Keratinocyte (primary cell): Measurements from ENCODE around the gene GRP. TPM values are rescaled to one million over a fixed set of nuclear protein-coding genes. Genes with fewer than 3 reads are reported as not detected.
A peak's percentile ranks its signal among the peaks of the same experiment; 100 is the strongest.

Experiments
- DNase-seq: peaks from one replicate; pipeline ENCODE4 v3.0.0-alpha.2; 2011; ENCODE audit warnings: low read depth, missing footprints, low spot score
- FAIRE-seq: peaks from 2 replicates; lab custom pipeline; 2011; peaks lifted over from hg19 to GRCh38; lab: Jason Lieb, UNC
- H2AFZ ChIP-seq: 2 replicates; pipeline ENCODE4 v1.6.0; 2012; ENCODE audit warnings: low read length, control low read depth, inconsistent platforms; ENCODE audit not compliant: control insufficient read depth
- H3K27ac ChIP-seq: 2 replicates; pipeline ENCODE4 v1.5.1; 2011; ENCODE audit warnings: low read length; ENCODE audit not compliant: control insufficient read depth, insufficient read depth
- H3K27me3 ChIP-seq: 3 replicates; pipeline ENCODE4 v1.6.0; 2011; ENCODE audit warnings: low read length; ENCODE audit not compliant: control insufficient read depth, insufficient read depth; ENCODE audit errors: extremely low read depth
- H3K36me3 ChIP-seq, 2 experiments: 2 replicates in 1 of 2; 3 replicates in 1 of 2; pipeline ENCODE4 v1.5.1; 2011; ENCODE audit warnings: low read length in 2 of 2, mild to moderate bottlenecking in 1 of 2; ENCODE audit not compliant: control insufficient read depth in 2 of 2, insufficient read depth in 2 of 2; ENCODE audit errors: extremely low read depth in 1 of 2
- H3K4me1 ChIP-seq: 3 replicates; pipeline ENCODE4 v1.5.1; 2011; ENCODE audit warnings: low read length; ENCODE audit not compliant: control insufficient read depth, insufficient read depth; ENCODE audit errors: extremely low read depth
- H3K4me2 ChIP-seq: 3 replicates; pipeline ENCODE4 v1.6.0; 2011; ENCODE audit warnings: low read depth, low read length; ENCODE audit not compliant: control insufficient read depth, insufficient read depth; ENCODE audit errors: extremely low read depth
- H3K4me3 ChIP-seq, 3 experiments: fragments of 200-600 bp in 1 of 3; sonication (generic) in 1 of 3; 2 replicates in 2 of 3; 3 replicates in 1 of 3; pipeline ENCODE4 v1.5.1; 2011 to 2016; ENCODE audit warnings: low read length in 3 of 3, mild to moderate bottlenecking in 3 of 3, control low read depth in 2 of 3, inconsistent platforms in 1 of 3, low read depth in 1 of 3, mixed read lengths in 1 of 3, mixed run types in 1 of 3, moderate library complexity in 1 of 3; ENCODE audit not compliant: control insufficient read depth in 2 of 3, insufficient read depth in 2 of 3; ENCODE audit errors: extremely low read depth in 1 of 3
- H3K79me2 ChIP-seq: 2 replicates; pipeline ENCODE4 v1.6.0; 2012; ENCODE audit warnings: low read length; ENCODE audit not compliant: control insufficient read depth, insufficient read depth
- H3K9ac ChIP-seq: 3 replicates; pipeline ENCODE4 v1.6.0; 2011; ENCODE audit warnings: low read length; ENCODE audit not compliant: control insufficient read depth, insufficient read depth; ENCODE audit errors: extremely low read depth
- H3K9me1 ChIP-seq: 3 replicates; pipeline ENCODE4 v1.6.0; 2011; ENCODE audit warnings: low read length; ENCODE audit not compliant: control insufficient read depth, insufficient read depth; ENCODE audit errors: extremely low read depth
- H3K9me3 ChIP-seq: 2 replicates; pipeline ENCODE4 v1.5.1; 2012; ENCODE audit warnings: low read depth, low read length; ENCODE audit not compliant: control insufficient read depth
- H4K20me1 ChIP-seq: 3 replicates; pipeline ENCODE4 v1.6.0; 2011; ENCODE audit warnings: low read length; ENCODE audit not compliant: control insufficient read depth, insufficient read depth; ENCODE audit errors: extremely low read depth
- CTCF ChIP-seq, 3 experiments: IDR thresholded peaks in 1 of 3; conservative IDR thresholded peaks in 1 of 3; optimal IDR thresholded peaks in 1 of 3; 2 replicates in 2 of 3; 3 replicates in 1 of 3; pipeline versions ENCODE3 to v1.5.1; 2011; ENCODE audit warnings: low read length in 3 of 3, mild to moderate bottlenecking in 3 of 3, moderate library complexity in 2 of 3, control low read depth in 1 of 3, inconsistent platforms in 1 of 3; ENCODE audit not compliant: insufficient read depth in 2 of 3; ENCODE audit errors: extremely low read depth in 1 of 3
- EZH2 ChIP-seq: IDR thresholded peaks from one replicate; pipeline ENCODE4 v1.6.1; 2012; ENCODE audit warnings: inconsistent platforms, mild to moderate bottlenecking, low read length, moderate library complexity
- dilution Hi-C: fragments of 300-500 bp; cut with MboI; formaldehyde crosslinking; loops from one replicate; pipeline ENCODE4 v1.7.0; 2020; ENCODE audit warnings: low sequenced_read_pairs; ENCODE audit not compliant: extremely low pct_ligation_motif_present
- polyA plus RNA-seq, 5 experiments: library from polyadenylated mRNA; depleted of rRNA in 3 of 5; stranded (reverse) in 3 of 5; stranded (forward) in 1 of 5; unstranded in 1 of 5; fragments of >200 nt; gene quantifications; 1 replicate in 1 of 5; 2 replicates in 3 of 5; 3 replicates in 1 of 5; pipeline versions ENCODE4 v1.2.1 to v1.2.3, GENCODE V29; 2011 to 2012; ENCODE audit warnings: missing spikeins in 2 of 5, low read depth in 1 of 5, low replicate concordance in 1 of 5

GRP gene
- polyA plus RNA-seq, 1 donor (not counting 4 experiments of a cell fraction or from before 2014, with no cell fraction given), result not detected

GRCh38 chr18:59264121-59264571 lies 44.2 kb downstream of the GRP start:
- H3K27me3 ChIP-seq, result peaks cover 66% of the 10 kb centered on the region
- peaks cover 2% of the 10 kb centered on the region for H3K9me1 ChIP-seq
- no peak for DNase-seq
- no peak for FAIRE-seq
- dilution Hi-C loops, result no loop called here
- no peak overlapping the region for H3K27ac ChIP-seq
- H3K36me3 ChIP-seq, result no peaks in the 10 kb centered on the region
- H2AFZ ChIP-seq, result no peak overlapping the region
- no peak overlapping the region for H3K9ac ChIP-seq
- peaks cover 5% of the 10 kb centered on the region for H4K20me1 ChIP-seq
- H3K4me1 ChIP-seq, result peaks cover 16% of the 10 kb centered on the region
- H3K79me2 ChIP-seq, result no peaks in the 10 kb centered on the region
- no peaks in the 10 kb centered on the region for H3K9me3 ChIP-seq
- H3K4me2 ChIP-seq, result no peak overlapping the region
- TF ChIP-seq EZH2 (peak; percentile 44), CTCF (optimal IDR thresholded peaks at IDR 0.05 in 1 of 3, IDR thresholded peaks at IDR 0.05 in 1 of 3, conservative IDR thresholded peaks at IDR 0.05 in 1 of 3; ENCODE audit: extremely low read depth in 1 of 3, insufficient read depth in 2 of 3, low read length in 3 of 3) (no peak)
- H3K4me3 ChIP-seq, result no peak overlapping the region

GRCh38 chr18:59264651-59265245 lies 44.8 kb downstream of the GRP start:
- FAIRE-seq (no peak), DNase-seq (no peak)
- Histone ChIP-seq H2AFZ (no peak overlapping the region), H3K9me3 (no peaks in the 10 kb centered on the region), H3K4me2 (peak overlapping the region; percentile 66), H4K20me1 (peaks cover 5% of the 10 kb centered on the region), H3K27me3 (peaks cover 72% of the 10 kb centered on the region), H3K79me2 (no peaks in the 10 kb centered on the region), H3K27ac (no peak overlapping the region), H3K9ac (no peak overlapping the region), H3K36me3 (no peaks in the 10 kb centered on the region), H3K4me1 (peaks cover 16% of the 10 kb centered on the region), H3K4me3 (peak overlapping the region in 2 of 3 experiments; percentile 35 to 57), H3K9me1 (peaks cover 2% of the 10 kb centered on the region)
- TF ChIP-seq EZH2 (no peak), CTCF (optimal IDR thresholded peaks at IDR 0.05 in 1 of 3, IDR thresholded peaks at IDR 0.05 in 1 of 3, conservative IDR thresholded peaks at IDR 0.05 in 1 of 3; ENCODE audit: extremely low read depth in 1 of 3, insufficient read depth in 2 of 3, low read length in 3 of 3) (peak in 1 of 3 experiments; percentile 19)
- dilution Hi-C loops, result no loop called here
